ENCODE data around the gene PEMT. TPM values are rescaled to one million over a fixed set of nuclear protein-coding genes. Genes with fewer than 3 reads are reported as not detected.

PEMT gene
- total and polyA plus RNA-seq, 2 experiments from 2014 or later, result 54.8 to 55.2 TPM

DNA sequence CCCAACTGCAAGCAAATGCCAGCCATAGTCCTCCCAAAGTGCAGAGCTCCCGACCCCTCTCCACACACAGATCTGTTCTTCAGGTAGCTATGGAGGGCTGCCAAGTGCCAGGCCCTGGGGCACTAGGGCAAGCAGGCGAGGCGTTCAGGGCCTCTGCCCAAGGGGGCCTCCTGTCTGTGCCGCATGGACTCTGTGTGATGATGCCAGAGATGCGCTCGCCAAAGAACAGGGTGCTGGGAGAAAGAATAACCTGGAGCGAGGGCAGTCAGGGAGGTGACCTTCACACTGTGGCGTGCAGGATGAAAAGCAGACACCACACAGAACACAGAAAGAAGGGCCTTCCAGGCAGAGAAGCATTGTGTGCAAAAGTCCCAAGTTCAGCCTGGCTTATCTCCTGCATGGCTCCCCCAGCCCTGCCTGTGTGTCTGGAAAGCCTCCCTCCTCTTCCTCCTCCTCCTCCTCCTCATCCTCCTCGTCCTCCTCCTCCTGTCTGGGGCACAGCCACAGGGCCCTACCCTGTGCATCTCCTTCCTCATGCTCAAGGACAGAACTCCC is 44.2 kb downstream of the PEMT start (continued):
- TF ChIP-seq, protein P1, sequence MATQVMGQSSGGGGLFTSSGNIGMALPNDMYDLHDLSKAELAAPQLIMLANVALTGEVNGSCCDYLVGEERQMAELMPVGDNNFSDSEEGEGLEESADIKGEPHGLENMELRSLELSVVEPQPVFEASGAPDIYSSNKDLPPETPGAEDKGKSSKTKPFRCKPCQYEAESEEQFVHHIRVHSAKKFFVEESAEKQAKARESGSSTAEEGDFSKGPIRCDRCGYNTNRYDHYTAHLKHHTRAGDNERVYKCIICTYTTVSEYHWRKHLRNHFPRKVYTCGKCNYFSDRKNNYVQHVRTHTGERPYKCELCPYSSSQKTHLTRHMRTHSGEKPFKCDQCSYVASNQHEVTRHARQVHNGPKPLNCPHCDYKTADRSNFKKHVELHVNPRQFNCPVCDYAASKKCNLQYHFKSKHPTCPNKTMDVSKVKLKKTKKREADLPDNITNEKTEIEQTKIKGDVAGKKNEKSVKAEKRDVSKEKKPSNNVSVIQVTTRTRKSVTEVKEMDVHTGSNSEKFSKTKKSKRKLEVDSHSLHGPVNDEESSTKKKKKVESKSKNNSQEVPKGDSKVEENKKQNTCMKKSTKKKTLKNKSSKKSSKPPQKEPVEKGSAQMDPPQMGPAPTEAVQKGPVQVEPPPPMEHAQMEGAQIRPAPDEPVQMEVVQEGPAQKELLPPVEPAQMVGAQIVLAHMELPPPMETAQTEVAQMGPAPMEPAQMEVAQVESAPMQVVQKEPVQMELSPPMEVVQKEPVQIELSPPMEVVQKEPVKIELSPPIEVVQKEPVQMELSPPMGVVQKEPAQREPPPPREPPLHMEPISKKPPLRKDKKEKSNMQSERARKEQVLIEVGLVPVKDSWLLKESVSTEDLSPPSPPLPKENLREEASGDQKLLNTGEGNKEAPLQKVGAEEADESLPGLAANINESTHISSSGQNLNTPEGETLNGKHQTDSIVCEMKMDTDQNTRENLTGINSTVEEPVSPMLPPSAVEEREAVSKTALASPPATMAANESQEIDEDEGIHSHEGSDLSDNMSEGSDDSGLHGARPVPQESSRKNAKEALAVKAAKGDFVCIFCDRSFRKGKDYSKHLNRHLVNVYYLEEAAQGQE (IDR thresholded peaks at IDR 0.05; ENCODE audit: unreplicated experiment), result no peak
- no peak for TF ChIP-seq ZNF331 (CRISPR knock-in tag; IDR thresholded peaks at IDR 0.05; ENCODE audit: low read depth)
- TF ChIP-seq, protein P2, sequence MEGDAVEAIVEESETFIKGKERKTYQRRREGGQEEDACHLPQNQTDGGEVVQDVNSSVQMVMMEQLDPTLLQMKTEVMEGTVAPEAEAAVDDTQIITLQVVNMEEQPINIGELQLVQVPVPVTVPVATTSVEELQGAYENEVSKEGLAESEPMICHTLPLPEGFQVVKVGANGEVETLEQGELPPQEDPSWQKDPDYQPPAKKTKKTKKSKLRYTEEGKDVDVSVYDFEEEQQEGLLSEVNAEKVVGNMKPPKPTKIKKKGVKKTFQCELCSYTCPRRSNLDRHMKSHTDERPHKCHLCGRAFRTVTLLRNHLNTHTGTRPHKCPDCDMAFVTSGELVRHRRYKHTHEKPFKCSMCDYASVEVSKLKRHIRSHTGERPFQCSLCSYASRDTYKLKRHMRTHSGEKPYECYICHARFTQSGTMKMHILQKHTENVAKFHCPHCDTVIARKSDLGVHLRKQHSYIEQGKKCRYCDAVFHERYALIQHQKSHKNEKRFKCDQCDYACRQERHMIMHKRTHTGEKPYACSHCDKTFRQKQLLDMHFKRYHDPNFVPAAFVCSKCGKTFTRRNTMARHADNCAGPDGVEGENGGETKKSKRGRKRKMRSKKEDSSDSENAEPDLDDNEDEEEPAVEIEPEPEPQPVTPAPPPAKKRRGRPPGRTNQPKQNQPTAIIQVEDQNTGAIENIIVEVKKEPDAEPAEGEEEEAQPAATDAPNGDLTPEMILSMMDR (conservative IDR thresholded peaks at IDR 0.05; ENCODE audit: low read depth in 2 of 2), result no peak
- TF ChIP-seq, protein P3, sequence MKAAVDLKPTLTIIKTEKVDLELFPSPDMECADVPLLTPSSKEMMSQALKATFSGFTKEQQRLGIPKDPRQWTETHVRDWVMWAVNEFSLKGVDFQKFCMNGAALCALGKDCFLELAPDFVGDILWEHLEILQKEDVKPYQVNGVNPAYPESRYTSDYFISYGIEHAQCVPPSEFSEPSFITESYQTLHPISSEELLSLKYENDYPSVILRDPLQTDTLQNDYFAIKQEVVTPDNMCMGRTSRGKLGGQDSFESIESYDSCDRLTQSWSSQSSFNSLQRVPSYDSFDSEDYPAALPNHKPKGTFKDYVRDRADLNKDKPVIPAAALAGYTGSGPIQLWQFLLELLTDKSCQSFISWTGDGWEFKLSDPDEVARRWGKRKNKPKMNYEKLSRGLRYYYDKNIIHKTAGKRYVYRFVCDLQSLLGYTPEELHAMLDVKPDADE (IDR thresholded peaks at IDR 0.05), result no peak
- TF ChIP-seq JUNB (IDR thresholded peaks at IDR 0.05; ENCODE audit: unreplicated experiment), result no peak
- TF ChIP-seq EZH2 (IDR thresholded peaks at IDR 0.05; ENCODE audit: low read depth, unreplicated experiment), result no peak
- no peak for TF ChIP-seq STAT1 (IDR thresholded peaks at IDR 0.05; ENCODE audit: unreplicated experiment)

DNA sequence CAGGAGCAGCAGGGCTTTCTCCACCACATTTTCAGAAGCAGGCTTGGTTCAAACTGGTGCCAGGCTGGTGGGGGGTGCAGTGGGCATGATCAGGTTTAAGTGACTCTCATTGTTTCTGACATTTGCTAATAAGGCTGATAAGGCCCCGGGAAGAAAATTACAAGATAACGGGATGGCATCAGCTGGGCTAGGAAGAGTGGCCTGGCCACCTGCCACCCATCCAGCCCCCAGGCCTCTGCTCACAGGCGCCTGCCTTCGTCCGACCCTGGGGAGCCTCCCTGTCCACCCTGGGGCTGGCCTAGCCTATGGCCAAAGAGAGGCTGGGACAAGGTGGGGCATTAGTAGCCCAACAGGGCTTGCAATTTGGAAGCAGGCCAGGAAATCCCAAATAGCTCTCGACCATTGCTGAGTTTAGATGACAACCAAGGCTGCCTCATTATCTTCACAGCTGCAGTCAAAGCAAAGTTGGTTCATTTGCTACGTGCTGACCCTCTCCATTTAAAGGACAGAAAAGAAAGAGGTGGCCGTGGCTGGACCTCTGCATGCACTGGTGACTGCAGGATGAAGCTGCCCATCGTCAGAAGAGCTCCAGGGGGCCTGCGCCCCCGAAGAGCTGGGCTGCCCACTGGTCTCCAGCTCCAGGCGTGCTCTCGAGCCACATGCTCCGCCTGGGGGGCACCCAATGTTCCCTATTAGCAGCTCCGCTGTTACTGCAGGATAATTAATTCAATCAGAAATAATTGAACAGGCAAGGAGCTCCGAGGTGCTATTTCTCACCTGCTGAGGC is 44.9 kb downstream of the PEMT start:
- Histone ChIP-seq H3K4me3 (no peak overlapping the region), H3K36me3 (ENCODE audit: insufficient read depth) (no peaks in the 10 kb centered on the region), H3K9me2 (ENCODE audit: insufficient read depth) (no peaks in the 10 kb centered on the region), H2AFZ (no peak overlapping the region), H3K4me2 (no peak overlapping the region), H3K27me3 (ENCODE audit: insufficient read depth) (no peaks in the 10 kb centered on the region), H3K27ac (ENCODE audit: low read depth) (no peak overlapping the region), H3F3A (replicated peaks; ENCODE audit: low read depth) (no peaks in the 10 kb centered on the region), H3K79me2 (replicated peaks; ENCODE audit: insufficient read depth) (no peaks in the 10 kb centered on the region), H4K20me1 (replicated peaks; ENCODE audit: insufficient read depth) (no peaks in the 10 kb centered on the region; the same call in 1 of the 2 replicates), H3K4me1 (ENCODE audit: insufficient read depth) (no peaks in the 10 kb centered on the region)
- Mint-ChIP-seq H3K36me3 (ENCODE audit: low read depth) (no peaks in the 10 kb centered on the region; the same call in 2 of the 3 replicates), H3K27me3 (ENCODE audit: insufficient read depth, low read depth, poor library complexity) (peaks cover 2% of the 10 kb centered on the region), H3K9me3 (no peaks in the 10 kb centered on the region), H3K4me1 (peaks cover 3% of the 10 kb centered on the region; the same call in 1 of the 3 replicates), H3K27ac (no peak overlapping the region), H3K4me3 (no peak overlapping the region)
- no peak for TF ChIP-seq ZNF114 (CRISPR knock-in tag; IDR thresholded peaks at IDR 0.05)
- ATAC-seq (no peak), DNase-seq (ENCODE audit: low spot score) (no peak)
